ENCODE results near the gene MYO5A.

Gene MYO5A

GRCh38 chr15:52415628-52416027 lies 113.1 kb downstream of the MYO5A start:
- no peak for TF ChIP-seq CTCF (IDR thresholded peaks at IDR 0.05; ENCODE audit: extremely low read depth, insufficient read depth, missing control alignments)
- in situ Hi-C loops (cut with MboI; ENCODE audit: low pct_unique_long_range_greater_than_20kb, low sequenced_read_pairs, unreplicated experiment) = no loop called here
- DNase-seq (ENCODE audit: low spot score) = no peak

- no peak for DNase-seq (ENCODE audit: low spot score)
- no peak for TF ChIP-seq CTCF (IDR thresholded peaks at IDR 0.05; ENCODE audit: extremely low read depth, insufficient read depth, missing control alignments)
- in situ Hi-C loops (cut with MboI; ENCODE audit: low pct_unique_long_range_greater_than_20kb, low sequenced_read_pairs, unreplicated experiment) = no loop called here
Measured at GRCh38 chr15:52414936-52415335, 113.7 kb downstream of the MYO5A start.

- in situ Hi-C loops (cut with MboI; ENCODE audit: low pct_unique_long_range_greater_than_20kb, low sequenced_read_pairs, unreplicated experiment) = no loop called here
- DNase-seq (ENCODE audit: low spot score) = peak; percentile 11
Measured at GRCh38 chr15:52408823-52409222, 119.9 kb downstream of the MYO5A start.

GRCh38 chr15:52407374-52407773 lies 121.3 kb downstream of the MYO5A start:
- DNase-seq (ENCODE audit: low spot score) = no peak
- in situ Hi-C loops (cut with MboI; ENCODE audit: low pct_unique_long_range_greater_than_20kb, low sequenced_read_pairs, unreplicated experiment) = no loop called here
- no peak for TF ChIP-seq CTCF (IDR thresholded peaks at IDR 0.05; ENCODE audit: extremely low read depth, insufficient read depth, missing control alignments)

More at GRCh38 chr15:52408823-52409222, 119.9 kb downstream of the MYO5A start:
- TF ChIP-seq CTCF (IDR thresholded peaks at IDR 0.05; ENCODE audit: extremely low read depth, insufficient read depth, missing control alignments) = no peak

- in situ Hi-C loops (cut with MboI; ENCODE audit: low pct_unique_long_range_greater_than_20kb, low sequenced_read_pairs, unreplicated experiment) = no loop called here
- DNase-seq (ENCODE audit: low spot score) = no peak
- no peak for TF ChIP-seq CTCF (IDR thresholded peaks at IDR 0.05; ENCODE audit: extremely low read depth, insufficient read depth, missing control alignments)
Measured at GRCh38 chr15:52406601-52407000, 122.1 kb downstream of the MYO5A start.

GRCh38 chr15:52405856-52406255 lies 122.8 kb downstream of the MYO5A start:
- in situ Hi-C loops (cut with MboI; ENCODE audit: low pct_unique_long_range_greater_than_20kb, low sequenced_read_pairs, unreplicated experiment) = no loop called here
- no peak for DNase-seq (ENCODE audit: low spot score)
- no peak for TF ChIP-seq CTCF (IDR thresholded peaks at IDR 0.05; ENCODE audit: extremely low read depth, insufficient read depth, missing control alignments)

GRCh38 chr15:52397118-52397517 lies 131.6 kb downstream of the MYO5A start:
- TF ChIP-seq CTCF (IDR thresholded peaks at IDR 0.05; ENCODE audit: extremely low read depth, insufficient read depth, missing control alignments) = no peak
- no peak for DNase-seq (ENCODE audit: low spot score)
- in situ Hi-C loops (cut with MboI; ENCODE audit: low pct_unique_long_range_greater_than_20kb, low sequenced_read_pairs, unreplicated experiment) = no loop called here

Data from GM13977 (cell line).